KG1 (cell line): Measurements from ENCODE around the gene OR52W1.
A peak's percentile ranks its signal among the peaks of the same experiment; 100 is the strongest.

Source experiments
- DNase-seq: peaks from one replicate; lab custom pipeline; 2025; lab: John Stamatoyannopoulos, UW

OR52W1 gene, protein sequence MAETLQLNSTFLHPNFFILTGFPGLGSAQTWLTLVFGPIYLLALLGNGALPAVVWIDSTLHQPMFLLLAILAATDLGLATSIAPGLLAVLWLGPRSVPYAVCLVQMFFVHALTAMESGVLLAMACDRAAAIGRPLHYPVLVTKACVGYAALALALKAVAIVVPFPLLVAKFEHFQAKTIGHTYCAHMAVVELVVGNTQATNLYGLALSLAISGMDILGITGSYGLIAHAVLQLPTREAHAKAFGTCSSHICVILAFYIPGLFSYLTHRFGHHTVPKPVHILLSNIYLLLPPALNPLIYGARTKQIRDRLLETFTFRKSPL

DNA sequence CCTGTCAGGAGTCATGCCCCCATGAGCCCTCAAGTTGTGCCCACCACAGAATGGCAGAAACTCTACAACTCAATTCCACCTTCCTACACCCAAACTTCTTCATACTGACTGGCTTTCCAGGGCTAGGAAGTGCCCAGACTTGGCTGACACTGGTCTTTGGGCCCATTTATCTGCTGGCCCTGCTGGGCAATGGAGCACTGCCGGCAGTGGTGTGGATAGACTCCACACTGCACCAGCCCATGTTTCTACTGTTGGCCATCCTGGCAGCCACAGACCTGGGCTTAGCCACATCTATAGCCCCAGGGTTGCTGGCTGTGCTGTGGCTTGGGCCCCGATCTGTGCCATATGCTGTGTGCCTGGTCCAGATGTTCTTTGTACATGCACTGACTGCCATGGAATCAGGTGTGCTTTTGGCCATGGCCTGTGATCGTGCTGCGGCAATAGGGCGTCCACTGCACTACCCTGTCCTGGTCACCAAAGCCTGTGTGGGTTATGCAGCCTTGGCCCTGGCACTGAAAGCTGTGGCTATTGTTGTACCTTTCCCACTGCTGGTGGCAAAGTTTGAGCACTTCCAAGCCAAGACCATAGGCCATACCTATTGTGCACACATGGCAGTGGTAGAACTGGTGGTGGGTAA lies at the start of gene OR52W1:
Gene OR52W1, plus strand, starts transcription at position 51 of the 637 bp plus-strand sequence. Its CDS starts 0 bp downstream, at position 51.
- no peak for DNase-seq

DNA sequence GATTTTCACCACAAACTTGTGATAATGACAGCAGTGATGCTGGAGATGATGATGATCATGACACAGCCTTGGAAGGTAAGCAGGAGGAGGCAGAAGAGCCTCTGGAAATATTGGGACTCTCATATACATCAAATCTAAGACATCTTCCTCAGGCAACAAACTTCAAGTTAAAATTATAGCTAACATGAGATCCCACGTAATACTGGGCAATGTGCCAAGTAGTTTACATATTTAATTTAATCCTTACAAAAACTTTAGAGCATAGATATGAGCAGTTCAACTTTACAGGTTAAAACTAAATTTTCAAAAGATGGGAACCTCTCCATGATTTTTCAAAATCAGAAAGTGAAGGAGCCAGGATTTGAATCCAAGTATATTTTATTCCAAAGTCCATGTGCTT lies 47.9 kb upstream of the OR52W1 start:
- no peak for DNase-seq

DNA sequence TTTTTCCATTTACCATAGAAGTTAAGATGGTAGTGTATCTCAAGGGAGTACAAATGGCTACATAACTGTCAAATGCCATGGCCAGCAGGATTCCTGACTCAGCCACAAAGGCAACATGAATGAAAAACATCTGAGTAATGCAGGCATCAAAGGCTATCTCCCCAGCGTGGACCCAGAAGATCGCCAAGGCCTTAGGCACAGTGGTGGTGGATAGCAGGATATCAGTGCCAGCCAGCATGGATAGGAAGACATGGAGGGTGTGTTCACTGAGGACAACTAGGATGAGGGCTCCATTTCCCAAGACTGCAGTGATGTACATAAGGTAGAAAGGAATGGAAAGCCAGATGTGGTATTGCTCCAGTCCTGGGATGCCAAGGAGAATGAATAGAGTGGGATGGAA lies 46.9 kb upstream of the OR52W1 start:
- DNase-seq, result no peak

DNA sequence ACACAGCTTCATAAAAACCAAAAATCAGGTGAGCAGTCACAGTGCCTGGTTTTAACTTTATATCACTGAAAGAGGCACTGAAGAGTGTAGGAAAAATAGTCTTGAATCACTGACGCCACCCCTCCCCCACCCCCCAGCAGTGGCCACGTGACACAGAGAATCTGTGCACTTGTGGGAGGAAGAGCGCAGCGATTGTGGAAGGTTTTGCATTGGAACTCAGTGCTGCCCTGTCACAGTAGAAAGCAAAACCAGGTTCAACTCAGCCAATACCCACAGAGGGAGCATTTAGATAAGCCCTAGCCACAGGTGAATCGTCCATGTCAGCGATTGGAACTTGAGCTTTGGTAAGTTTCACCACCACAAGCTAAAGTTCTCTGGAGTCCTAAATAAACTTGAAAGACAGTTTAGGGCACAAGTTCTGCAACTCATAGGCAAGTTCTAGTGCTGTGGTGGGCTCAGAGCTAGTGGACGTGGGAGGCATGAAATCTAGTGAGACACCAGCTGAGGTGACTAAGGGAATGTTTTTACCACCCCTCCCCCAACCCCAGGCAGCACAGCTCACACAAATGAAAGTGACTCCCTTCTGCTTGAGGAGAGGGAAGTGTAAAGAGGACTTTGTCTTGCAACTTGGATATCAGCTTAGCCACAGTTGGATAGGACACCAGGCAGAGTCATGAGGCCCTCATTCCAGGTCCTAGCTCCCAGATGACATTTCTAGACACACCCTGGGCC lies 42.2 kb upstream of the OR52W1 start:
- DNase-seq, result no peak

DNA sequence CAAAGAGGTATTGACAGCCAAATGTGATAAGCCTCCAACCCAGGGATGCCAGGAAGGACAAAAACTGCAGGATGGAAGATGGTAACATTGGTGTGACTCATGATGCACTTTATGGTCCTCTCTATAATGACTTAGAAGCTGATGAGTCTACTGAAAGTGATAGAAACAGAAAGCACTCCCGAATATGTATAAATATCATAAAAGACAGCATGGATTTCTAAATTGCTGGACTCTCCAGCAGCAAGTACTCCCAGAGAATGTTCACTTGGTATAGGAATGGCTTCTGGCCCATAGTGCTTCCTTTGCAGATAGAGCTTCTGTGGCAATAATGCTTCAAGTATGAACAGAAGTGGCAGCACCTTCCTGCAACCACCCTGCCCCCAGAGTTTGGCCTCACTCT lies 28.8 kb upstream of the OR52W1 start, which contains the start of gene OR52B2:
Gene OR52B2, minus strand, starts transcription at position 101 of the 400 bp plus-strand sequence. Its CDS starts 0 bp downstream, at position 101.
- DNase-seq, result no peak

DNA sequence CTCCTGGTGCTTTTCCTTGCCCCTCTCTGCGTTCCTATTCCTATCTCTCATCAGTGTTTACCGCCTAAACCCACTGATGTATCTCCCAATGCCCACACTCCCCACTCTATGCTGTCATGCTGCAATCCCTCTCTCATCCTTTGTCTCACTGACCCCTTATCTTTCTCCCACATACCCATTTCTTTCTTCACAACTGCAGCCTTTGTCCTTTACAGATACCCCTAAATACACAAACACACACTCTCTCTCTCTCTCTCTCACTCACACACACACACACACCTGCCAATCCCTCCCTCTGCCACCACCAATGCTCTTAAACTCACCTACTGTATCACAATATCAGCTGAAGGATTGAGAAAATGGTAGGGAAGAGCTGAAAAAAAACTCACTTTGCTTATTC lies 23.6 kb upstream of the OR52W1 start:
- DNase-seq, result no peak

DNA sequence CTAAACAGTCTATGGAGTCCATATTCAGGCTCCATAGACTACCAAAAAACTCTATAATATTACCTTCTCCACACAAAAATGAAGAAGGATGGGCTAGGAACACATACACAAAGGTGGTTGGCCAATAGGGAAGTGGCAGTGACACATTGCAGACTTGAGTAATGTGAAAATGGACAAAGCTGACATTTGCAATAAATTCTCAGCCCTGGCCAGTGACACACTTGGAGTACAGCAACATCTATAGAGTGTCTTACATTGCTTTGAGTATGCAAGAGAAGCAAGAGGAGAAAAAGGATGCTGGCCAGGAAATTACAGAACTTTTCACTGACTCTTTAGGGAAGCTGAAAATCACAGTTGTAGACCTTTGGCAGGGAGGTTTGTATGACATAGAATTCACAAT lies 7.3 kb upstream of the OR52W1 start:
- no peak for DNase-seq

DNA sequence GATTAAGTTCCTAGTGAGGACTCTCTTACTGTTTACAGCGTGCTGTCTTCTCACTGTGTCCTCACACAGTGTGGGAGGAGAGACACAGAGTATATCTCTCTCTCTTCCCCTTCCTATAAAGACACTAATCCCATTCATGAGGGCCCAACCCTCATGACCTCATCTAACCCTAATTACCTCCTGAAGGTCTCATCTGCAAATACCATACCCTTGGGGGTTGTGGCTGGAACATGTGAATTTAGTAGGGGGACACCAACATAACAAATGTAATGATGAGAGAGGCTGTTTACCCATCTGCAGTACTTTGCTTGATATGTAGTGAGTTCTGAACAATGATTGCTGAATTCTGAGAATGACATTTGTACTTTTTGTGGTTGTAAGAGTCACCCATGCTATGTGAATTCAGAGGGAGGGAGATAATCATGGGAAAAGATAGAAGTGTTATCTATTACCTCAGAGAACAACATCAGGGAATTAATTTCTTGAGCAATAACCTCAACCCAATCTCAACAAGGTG lies 4.9 kb upstream of the OR52W1 start:
- no peak for DNase-seq

DNA sequence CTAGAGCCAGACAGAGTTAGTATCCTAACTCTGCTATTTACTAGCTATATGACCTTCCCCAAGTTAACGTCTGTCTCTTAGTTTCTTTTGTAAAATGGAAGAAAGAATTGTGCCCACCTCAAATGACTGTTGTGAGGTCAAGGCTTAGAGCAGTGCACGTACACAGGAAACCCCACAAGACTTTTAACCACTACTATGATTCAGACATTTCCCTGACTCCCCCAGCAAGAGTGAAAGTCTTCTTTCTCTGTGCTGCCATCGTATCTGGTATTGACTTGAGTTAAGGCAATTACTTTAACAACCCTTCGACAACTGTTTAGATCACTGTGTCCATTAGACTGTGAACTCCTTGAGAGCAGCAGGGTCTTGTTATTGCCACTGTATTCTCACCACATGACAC lies 2.6 kb upstream of the OR52W1 start:
- no peak for DNase-seq

DNA sequence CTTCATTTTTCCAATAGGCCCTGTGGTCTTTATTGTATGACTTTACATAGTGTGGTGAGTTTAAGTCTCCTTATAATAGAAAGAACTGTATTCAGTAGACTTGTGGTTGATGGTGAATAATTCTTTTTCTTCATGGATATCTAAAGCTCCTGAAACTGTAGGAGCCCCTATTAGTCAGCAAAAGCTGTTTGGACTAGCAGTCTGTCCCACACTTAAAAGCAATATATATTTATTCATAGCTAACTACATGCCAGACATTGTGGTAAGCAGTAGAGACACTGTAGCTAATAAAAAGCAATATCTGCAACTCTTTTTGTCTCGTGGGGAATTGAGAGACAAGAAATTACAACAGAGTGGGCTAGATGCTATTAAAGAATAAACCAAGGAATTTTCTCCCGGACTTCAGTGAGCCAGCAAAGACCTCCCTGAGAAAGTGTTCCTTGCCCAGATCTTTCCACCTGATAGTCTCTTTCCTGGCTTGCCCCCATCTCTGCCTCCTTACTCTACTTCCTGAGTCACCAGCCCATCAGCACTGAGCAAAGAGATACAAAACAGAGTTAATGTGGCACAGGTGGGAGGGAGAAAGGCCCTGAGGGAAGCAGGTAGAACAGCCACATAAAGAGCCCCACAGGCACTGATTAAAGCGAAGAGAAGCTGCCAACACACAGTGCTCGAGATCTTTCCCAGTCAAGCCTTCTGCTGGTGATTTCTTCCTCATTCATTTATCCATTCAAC lies 1.4 kb upstream of the OR52W1 start:
- no peak for DNase-seq

DNA sequence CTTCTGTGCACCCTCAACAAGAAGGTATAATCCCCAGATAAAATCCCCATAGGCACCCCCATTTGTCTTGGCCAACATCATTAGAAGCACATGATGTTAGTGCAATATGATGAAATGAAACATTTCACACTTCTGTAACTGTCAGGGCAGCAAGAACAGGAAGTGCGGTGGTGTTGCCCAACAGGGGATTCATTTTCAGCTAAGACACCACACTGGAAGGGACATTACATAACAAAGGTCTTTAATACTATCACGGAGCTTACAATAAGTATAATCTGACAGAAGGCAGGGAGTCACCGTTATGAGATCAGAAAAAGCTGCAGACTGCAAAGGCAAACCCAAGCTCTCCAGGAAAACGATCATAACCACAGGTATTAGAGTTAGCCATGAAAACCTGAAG lies 2.0 kb downstream of the OR52W1 start:
- DNase-seq, result peak; percentile 13

DNA sequence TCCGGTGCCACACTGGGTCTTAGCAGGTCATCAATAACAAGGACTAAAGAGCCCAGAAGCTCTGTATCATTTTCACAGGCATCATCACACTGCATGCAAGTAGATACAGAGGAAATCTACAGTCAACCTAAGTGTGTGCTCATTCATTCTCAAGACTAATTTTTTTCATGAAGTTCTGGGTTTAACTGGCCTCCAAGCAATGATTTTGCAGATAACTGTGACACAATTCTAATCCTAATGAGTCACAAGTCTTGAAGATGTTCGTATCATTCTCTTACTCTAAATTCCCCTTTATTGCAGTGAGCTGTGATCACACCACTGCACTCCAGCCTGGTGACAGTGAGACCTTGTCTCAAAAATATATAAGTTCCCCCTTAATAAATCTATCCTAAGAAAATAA lies 2.5 kb downstream of the OR52W1 start:
- DNase-seq, result no peak

DNA sequence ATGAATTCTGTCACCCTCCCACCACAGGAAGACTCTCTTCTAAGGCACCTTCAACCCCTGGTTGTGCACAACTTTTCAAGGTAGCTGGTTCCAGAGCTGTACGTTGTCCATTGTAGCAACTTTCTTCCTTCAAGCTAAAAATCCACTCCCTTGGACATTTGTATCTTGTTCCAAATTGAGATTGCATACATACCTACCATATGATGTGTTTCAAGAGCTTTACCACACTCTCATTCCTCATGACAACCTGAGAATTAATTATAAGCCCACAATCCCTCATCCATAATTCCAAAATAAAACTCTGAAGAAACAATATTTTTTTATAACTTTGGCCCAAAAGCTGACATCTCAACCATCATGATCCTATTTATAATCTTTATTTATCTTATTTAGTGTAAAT lies 3.0 kb downstream of the OR52W1 start:
- DNase-seq, result no peak

DNA sequence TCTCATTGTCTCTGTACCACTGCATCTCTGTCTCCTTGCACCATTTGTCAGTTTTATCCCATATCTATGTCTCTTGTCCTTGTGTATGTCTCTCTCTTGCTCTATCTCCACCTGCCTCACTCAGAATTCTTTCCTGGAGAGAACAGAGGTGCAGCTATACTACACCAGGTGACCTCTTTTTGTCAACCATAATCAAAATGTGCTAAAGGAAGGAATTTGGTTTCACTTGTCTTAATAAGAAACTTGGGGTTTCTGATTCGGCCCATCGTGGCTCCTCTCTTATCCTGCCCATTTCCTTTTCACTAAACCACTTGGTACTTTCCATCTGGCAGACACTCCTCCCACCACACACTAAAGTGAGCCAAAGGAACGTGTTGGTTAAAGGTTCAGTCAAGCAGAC lies 4.3 kb downstream of the OR52W1 start:
- DNase-seq, result no peak

DNA sequence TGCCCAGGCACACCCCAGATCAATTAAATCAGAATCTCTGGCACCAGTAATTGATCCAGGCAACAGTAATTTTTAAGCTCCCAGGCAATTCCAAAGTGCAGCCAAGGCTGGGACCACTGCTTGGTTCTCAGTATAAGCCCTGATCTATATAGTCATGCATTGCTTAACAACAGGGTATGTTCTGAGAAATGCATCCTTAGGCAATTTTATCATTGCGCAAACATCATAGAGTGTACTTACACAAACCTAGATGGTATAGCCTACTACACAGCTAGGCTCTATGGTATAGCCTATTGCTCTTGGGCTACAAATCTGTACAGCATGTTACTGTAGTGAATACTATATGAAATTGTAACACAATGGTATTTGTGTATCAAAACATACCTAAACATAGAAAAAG lies 5.7 kb downstream of the OR52W1 start:
- DNase-seq, result no peak

DNA sequence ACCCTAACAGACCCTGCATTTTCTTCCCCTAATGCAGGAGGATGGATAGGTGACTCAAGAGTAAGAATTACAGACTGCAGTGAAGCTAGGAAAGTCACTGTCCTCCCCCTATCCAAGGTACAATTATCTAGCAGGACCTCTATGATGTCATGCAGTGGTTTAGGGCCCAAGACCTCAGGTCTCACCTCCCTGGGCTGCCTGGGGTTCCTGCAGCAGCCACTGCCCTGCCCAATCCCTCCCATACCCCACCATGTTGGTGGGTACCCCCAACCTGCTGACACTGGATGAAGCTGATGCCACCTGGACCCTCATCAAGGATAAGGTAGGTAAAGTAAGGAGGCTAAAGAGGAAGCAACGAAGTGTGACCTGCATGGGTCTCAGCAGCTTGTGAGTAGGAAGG lies 6.3 kb downstream of the OR52W1 start, which contains the start of gene C11orf42:
Gene C11orf42, plus strand, starts transcription at position 192 of the 400 bp plus-strand sequence. Its CDS starts 59 bp downstream, at position 251.
- no peak for DNase-seq

DNA sequence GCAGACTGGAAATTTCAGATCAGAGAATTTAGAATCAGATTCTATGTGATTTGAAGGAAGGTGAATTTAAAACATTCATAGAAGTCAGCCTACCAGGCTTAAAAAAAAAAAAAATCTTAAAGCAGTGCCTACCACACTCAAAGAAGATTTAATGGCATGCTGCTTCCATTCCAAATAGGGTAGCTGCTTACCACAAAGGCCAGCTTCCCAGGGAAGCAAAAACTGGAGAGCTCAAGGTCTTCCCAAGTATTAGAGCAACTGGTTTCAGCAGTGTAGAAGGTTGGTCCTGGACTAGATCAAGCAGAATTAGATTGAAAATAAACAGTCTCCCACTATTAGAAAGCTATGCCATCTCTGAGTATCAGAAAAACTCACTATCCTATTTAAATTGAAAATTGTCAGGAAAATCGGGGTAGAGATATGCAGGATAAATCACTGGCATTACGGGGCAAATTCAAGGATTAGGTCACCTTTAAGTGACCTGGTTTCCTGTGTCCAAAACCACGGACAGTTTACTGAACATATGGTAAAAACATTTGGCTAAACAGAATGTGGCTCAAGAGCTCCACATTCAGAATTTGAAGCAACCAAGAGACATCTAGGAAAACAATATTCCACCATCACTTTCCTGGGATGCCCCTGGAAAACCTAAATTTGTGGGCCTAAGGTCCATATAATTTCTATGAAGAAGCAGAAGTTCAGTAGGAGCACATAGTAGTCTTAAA lies 7.6 kb downstream of the OR52W1 start:
- no peak for DNase-seq

DNA sequence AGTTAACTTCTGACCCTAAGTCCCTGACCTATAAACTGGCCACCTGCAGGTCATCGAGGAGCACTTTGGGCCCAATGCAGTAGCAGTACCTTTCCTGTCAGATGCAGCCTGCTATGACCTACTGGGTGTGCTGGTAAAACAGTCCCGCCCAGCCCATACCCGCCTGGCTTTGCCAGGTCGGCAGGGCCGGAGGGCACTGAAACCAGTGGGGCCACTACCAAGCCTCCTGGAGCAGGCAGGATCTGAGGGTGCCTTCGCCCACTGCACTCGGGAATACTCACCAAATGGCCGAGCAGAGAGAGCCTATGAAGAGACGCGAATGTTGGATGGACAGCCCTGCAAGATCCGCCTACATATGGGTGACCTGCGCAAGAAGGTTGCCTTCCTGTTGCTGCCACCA lies 10.8 kb downstream of the OR52W1 start:
- DNase-seq, result no peak

DNA sequence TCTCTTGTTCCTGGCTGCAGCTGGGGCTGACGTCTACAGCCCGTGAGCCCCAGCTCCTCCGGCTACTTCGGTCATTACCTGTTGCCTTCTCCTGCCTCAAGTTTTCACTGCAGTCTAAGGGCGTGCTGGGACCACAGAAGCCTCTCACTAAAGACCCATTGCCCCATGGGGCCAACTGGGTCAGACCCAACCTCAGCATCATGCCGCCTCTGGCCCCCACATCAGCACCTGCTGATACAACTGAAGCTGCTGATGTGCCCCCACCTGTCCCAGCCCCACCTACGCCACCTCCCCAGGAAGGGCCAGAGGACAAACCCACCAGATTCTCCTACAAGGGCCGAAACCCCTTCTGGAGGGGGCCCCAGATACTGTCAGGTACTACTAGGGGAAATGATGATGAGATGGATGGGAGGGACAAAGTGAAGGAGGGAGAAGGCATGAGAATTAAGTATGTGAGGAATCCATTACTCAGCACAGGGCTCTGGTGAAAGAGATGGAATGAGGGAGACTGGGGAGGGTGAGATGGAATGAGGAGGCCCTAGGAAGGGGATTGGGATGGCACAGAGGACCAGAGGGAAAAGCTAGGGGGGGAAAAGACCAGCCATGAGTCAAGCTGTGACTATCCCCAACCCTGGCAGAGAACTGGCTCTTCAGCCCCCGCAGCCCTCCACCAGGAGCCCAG lies 11.4 kb downstream of the OR52W1 start:
- no peak for DNase-seq

DNA sequence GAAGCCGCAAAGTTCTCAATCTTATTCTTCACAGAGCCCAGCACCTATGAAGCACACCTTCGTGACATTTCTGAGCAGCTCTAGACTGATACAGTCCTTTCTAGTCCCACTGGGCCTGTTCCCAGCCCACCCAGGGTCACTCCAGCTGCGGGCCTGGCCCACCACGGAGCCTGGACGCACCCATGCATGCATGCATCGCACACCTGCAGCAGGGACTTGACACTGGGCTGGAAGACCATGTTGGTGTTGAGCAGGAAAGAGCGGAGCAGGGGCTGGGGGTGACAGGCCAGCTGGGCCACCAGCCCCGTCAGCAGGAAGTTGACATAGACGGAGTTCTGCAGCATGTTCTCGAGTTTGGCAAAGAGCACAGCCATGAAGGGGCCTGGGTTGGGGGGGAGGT lies 15.5 kb downstream of the OR52W1 start:
- no peak for DNase-seq

DNA sequence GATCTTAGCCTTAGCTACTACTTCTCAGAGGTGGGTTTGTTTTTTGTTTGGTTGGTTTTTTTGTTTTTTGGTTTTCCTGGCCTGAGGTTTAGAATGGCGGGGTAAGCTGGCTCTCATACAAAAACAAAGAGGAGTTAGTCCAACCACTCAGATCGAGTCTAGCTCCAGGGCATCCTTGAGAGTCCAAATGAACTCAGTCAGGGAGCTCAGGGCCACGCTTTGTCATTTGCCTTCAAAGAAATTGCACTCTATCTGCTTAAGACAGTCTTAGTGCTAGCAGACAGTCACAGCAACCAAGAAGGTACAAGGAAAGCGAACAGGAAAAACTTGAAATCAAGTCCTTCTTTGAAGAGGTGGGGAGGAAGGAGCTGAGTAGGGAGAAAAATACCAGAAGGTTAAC lies 17.5 kb downstream of the OR52W1 start:
- no peak for DNase-seq
